ENCODE results near the gene RBM23.

DNA sequence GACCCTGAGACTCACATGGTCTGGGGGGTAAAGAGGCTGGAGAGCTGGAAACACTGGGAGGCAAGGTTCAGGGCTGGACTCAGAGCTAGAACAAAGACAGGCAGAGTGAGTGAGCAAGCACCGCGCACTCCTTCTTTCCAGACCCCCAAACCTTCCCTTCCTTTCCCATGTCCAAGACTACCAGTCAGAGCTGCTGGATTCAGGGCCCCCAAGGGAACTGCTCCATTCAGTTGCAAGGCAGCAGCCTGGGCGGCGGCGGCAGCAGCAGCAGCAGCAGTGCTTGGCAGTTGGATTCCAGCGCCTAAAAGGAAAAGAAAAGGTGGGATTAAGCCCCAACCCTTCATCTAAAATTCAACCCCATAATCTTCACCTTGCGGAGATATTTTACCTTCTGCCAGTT, 17.1 kb downstream of the RBM23 start:
- TF ChIP-seq DMBX1 (CRISPR knock-in tag; IDR thresholded peaks at IDR 0.05; ENCODE audit: borderline replicate concordance) = no peak
- no peak for TF ChIP-seq BCOR (IDR thresholded peaks at IDR 0.05)

Data from K562 (cell line).